ENCODE data around the gene NMNAT3. TPM values are rescaled to one million over a fixed set of nuclear protein-coding genes. Genes with fewer than 3 reads are reported as not detected.

The NMNAT3 gene
- polyA plus RNA-seq, 4 donors, result 4.5 to 10.0 (median 8.1) TPM

DNA sequence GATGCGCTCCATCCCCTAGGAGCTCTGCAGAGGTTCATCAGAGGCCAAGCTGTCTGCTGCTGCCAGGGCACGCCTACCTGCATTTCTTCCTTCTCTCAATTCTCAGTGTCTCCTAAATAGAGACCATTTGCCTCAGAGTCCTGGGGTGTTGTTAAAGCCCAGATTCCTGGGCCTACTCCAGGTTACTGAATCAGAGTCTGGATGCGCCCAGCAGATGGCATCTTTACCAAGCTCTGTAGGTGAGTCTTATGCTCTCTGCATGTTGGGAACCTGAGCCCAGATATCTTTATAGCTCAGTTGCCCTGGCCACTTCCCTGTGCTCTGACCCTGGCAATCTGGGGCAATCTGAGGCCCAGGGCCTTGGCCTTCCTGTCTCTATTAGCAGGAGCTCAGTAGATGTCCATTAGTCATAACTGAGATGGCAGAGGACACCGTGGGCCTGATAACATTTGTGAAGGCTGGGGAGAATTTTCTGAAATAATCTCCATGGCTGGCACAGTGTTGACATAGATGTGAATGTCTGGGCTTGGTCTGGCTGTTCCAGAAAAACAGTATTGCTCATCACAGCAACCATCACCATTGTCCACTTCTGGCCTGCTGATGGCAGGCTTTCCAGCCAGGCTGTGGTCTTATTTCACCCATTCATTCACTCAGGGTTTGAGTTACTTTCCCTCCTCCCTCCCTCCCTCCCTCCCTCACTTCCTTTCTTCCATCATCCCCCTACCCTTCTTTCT is 125.0 kb downstream of the NMNAT3 start:
- no peak for DNase-seq (ENCODE audit: low read depth in 4 of 4, low spot score in 3 of 4)

DNA sequence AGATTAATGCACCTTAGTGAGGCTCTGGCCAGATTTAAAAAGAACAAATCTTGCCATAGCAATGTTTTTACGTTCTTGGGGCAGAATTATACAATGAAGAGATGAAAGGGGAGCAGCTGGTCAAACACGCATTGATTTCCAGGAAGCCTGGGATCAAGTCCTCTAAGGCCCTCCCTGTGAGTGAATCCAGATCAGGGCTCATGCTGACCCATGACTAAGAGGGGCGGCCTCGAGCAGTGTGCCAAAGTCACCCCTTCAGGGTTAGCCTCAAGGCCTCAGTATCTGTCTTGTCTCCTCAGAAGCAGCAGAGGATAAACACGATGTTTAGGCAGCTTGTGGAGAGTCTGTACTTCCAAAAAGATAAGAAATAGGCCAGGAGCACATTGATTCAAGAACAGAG is 129.0 kb downstream of the NMNAT3 start:
- DNase-seq (ENCODE audit: low read depth in 4 of 4, low spot score in 3 of 4), result no peak

DNA sequence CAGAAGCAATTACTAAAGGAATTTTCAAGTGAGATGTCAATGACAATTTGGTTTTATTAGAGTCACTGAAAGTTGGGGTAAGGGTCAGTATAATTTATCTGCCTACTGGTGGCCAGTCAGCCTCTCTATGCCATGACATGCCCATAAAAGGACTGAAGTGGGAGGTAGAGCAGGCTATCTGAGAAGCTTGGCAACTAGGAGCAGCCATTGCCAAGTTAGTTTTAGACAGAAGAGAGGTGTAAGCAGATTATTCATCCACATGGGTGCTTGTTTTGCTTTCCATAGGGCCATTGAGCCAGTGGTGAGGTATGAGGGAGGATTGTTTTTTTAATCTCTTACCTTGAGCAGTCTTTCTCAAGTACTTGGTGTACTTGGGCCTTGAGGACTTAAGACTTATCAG is 130.1 kb downstream of the NMNAT3 start:
- DNase-seq (ENCODE audit: low read depth in 4 of 4, low spot score in 3 of 4), result no peak

DNA sequence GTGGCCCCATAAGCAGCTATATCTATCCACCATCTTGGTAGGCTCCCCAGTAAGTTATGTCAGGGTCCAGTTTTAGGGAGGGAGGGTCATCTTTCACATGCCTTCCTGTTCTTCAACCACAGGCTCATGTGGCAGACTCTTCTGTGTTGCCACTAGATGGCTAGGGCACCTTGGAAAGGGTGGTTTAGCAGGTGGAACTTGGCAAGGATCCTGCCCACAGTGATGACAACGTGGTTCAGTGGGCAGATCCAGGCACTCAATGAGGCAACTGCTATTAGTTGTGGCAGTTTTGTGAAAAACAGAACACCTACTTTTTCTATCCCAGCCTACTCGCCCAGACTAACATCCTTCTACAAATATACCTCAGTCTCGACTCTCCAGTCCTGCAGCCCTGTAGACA is 131.0 kb downstream of the NMNAT3 start:
- no peak for DNase-seq (ENCODE audit: low read depth in 4 of 4, low spot score in 3 of 4)

DNA sequence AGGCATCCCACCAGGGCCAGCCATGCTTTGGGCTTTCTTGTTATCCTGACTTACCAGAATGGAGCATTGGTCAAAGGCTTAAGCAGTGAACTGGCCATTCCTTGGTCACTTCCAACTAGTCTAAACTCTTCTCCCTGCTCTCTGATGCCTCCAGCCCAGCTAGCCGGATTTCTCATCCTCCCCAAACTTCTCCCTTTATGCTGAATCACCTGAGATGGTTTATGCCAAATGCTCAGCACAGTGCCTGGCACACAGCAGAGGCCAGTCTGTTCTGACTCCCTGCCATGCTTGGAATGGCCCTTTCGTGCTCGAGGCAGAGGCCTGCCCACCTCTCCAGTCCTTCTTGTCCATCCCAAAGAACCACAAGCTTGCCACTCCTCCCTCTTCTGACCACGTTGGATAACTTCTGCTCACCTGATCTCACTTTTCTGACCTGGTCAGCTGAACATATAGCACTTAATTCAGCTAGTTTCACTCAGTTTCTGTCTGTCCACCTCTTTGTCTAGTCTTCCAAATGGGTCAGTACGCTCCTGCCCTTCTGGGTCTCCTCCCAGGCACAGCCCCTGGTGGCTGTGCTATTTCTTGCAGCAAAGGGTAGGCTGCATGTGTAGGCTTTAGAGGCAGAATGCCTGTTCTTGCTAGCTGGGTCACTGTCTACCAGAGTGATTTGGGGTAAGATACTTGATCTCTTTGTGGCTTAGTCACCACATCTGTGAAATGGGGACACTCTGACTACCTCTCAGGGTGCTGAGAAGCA is 136.1 kb downstream of the NMNAT3 start:
- DNase-seq (ENCODE audit: low read depth in 4 of 4, low spot score in 3 of 4), result no peak

DNA sequence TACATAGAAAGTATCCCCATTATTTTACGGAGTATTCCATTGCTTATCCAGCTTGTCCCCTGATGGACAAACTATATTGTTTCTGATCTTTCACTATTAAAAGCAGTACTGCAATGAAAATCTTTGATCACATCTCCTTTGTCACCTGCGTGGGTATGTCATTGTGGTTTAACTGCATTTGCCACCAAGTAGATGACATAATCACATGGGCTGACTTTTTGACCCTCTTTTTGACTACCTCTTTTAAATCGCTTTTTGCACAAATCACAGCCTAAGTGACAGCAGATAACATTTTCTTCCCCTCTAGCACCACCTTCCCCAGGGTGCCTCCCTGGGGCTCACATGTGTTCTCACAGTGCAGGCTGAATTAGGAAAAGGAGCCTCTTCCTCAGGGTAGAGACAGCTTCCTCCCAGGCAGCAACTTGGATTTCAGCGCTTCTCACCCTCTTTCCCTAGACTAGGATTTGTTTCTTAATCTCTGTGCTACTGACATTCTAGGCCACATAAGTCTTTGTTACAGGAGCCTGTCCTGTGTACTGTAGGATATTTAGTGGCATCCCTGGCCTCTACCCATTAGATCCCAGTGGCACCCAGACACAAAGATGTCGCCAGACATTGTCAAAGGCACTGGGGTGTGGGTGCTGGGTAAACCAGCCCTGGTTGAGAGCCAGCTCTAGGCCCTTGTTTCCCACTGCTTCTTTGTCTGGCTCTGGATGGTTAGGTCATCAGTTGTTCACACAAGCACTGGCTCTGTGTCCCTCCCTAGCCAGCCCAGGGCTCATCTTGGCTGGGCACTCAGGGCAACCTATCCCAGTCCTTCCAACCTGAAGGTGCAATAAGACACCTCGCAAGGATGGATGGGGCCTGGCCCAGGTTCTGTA is 136.9 kb downstream of the NMNAT3 start:
- no peak for DNase-seq (ENCODE audit: low read depth in 4 of 4, low spot score in 3 of 4)

DNA sequence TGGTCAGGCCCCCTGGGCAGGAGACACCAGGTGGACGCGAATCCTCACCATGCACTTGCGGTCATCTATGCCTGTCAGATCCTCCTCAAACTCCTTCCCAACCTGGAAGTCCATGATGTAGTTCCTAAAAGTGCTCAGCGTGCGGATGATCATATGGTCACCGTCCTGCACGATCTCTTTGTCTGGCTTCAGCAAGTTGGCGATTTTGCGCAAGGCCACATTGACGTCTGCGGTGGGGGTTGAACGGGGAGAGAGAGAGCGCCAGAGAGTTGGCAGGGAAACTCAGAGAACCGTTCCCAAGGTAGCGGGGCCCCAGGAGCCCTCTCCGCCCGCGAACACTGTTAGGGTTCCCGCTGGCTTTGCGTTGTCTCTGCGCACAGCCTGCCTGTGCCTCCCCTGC is 139.0 kb downstream of the NMNAT3 start:
- no peak for DNase-seq (ENCODE audit: low read depth in 4 of 4, low spot score in 3 of 4)

DNA sequence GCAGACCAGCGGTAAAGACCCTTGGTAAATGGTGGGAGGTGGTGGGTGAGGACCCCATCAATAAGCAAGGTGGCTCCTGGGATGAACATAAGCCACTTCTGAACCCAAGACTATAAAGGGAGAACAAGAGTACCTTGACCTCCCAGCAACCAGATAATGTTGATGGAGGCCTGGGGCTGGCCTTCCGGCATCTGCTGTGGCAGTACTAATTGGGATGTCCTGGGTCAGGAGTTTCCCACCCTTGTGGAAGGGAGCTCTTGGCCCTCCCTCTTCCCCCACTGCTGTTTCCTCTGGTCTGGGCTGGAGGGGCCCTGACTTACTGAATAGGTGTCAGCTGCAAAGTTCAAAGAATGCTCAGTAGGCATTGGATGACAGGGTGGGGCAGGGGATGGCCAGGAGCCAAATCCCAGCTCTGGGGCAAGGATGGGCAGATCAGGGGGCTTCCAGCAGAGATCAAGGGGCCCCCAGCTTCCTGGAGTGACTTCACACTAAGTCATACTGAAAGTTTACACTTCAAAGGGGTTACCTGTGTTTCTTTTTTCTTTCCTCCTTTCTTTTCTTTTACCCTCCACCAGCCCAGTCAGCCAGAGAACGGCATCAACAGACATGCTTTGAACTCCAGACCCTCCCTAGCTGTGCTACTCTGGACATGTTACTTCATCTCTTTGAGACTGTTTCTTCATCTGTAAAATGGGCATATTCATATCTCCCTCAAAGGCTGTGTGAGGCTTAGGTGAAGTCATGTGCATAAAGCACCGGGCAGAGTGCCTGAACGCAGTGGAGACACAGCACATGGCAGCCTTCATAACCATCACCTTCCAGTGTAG is 139.8 kb downstream of the NMNAT3 start:
- no peak for DNase-seq (ENCODE audit: low read depth in 4 of 4, low spot score in 3 of 4)

DNA sequence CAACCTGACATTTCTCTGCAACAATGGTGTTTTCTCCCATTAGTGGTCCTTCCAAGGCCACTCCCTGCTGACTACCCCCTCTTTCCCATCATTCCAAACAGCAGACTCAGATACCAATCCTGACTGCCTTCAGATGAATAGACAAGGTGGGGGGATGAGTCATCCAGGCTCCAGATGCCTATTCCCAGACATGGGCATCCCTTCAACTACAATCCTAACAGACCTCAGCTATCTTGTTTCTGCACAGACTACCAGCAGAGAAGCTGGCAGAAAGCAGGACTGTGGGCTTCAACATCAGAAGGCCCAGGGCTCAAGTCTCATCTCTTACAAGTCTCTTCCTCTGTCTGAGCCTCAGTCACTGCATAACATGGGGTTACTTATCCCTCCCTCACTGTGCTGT is 140.4 kb downstream of the NMNAT3 start:
- DNase-seq (ENCODE audit: low read depth in 4 of 4, low spot score in 3 of 4), result no peak

DNA sequence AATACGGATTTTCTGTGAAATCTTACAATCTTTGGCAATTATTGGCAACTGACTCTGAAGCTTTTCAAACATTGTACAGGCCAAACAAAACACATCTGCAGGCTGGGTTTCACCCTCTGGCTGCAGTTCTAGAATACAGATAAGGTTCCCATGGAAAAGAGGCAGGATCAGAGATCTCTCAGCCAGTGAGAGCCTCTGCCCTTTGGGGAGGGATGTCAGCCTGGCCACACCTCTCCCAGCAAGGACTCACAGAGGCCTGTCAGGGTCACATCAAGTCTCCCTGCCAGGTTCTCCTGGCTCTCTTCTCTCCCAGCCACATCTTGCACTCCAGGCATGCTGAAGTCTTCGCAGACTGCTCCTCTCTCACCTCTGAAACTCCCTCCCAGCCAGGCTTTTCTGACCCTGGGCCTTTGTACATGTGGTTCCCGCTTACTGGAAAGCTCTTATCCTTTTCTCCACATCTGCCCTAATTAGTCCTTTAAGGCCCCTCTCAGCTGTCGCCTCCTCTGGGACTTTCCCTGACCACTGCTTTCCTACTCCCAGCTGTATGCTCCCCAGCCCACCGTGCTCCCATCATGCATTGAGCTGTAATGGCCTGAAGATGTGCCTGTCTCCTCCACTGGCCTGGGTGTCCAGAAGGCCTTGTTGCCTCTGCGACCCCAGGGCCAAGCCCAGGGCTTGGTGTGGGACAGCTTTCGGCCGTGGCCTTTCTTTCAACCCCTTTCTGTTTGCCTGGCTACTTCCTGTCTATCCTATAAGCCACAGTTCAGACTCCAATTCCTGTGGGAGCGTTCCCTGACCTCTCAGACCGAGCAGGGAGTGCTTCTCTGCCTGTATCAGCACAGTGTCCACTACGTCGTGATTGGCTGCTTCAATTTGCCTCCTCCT is 142.5 kb downstream of the NMNAT3 start:
- no peak for DNase-seq (ENCODE audit: low read depth in 4 of 4, low spot score in 3 of 4)

DNA sequence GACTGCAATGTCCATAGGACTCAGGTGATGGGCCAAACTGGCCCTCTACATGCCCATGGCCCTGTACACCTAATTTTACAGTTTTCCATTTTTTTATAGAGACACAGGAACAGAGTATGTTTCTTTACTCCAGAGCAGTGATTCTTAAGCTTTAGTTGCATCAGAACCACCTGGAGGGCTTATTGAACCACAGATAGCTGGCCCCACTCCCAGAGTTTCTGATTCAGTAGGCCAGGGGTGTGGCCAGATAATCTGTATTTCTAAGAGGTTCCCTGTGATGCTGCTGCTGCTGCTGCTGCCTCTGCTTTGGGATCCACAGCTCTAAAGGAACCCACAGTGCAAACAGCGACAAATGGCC is 143.3 kb downstream of the NMNAT3 start:
- no peak for DNase-seq (ENCODE audit: low read depth in 4 of 4, low spot score in 3 of 4)

DNA sequence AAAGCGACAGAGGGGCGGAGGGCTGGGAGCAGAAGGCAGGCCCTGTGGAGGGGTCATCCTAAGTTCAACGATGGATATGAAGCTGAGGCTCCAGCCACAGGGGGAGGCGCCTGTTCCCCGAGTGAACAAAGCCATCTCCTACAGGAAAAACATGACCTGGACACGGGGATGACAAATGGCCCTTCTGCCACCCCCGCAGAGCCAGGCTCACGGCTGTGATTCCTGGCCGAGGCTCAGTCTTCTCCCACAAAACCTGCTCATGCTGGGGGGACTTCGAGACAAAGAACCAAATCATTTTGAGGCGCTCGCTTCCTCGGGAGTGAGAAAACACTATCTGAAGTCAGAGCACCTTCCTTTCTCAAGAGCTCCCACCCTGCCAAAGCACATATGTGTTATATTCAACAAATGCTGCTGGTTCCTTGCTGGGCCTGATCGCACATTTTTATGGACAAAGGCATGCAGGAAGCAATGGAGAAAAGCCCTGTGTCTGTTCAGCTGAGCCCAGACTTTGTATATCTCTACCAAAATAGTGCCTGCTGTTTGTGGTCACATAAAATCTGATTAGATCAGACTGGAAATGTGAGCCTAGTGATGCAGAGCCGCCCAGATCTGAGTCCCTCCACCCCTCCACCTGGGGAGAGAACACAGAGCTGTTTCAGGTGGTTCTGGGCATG is 143.9 kb downstream of the NMNAT3 start:
- peak in 1 of 4 donors; percentile 82 for DNase-seq (ENCODE audit: low read depth in 4 of 4, low spot score in 3 of 4)

DNA sequence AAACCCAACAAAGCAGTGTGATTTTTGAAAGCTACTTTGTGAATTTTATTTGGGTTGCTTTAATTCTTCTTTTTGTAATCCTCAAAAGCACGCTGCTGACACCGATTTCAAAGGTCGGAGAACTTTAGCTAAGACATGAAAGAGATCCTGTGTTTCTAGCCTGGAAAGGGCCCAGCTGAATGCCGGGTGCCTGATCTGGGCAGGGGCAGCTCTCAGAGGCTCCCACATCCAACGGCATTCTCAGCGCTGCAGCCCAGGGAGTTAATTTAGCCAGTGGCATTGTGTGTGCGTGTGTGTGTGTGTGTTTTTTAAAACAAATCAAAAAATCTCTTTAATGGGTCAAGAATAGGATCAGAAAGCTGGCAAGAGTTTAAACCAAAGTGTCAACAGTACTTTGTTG is 144.8 kb downstream of the NMNAT3 start:
- no peak for DNase-seq (ENCODE audit: low read depth in 4 of 4, low spot score in 3 of 4)

DNA sequence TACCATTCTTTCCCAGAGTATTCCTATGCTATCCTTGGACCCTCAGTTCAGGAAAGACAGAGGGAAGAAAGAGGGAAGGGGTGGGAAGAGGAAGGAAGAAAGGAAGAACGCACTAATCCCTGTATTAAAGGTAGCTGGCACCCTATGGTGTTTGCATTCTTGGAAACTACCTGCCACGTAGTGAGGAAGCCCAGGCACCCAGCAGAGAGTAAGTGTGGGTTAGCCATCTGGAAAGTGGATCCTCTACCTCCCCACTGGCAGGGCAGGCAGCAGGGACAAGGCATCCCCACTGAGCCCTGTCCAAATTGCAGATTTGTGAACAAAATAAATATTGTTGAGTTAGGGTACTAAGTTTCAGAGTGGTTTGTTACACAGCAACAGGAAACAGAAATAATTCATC is 147.1 kb downstream of the NMNAT3 start:
- DNase-seq (ENCODE audit: low read depth in 4 of 4, low spot score in 3 of 4), result no peak

DNA sequence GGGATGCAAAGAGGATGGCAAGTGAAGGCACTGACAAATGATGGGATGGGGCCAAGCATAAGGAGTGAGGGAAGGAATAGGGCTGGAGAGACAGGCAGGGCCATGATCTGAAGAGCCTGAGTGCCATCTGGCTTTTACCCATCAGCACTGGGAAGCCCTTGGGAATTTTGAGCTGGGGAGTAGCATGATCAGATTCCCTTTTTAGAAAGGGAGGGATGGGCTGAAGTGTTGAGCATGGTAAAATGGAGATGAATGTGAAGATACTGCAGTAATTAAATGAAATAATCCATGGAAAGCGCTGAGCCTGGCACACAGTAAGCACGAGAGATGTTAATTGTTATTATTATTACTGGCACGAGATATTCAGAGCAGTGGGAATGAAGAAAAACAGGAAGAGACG is 148.1 kb downstream of the NMNAT3 start:
- no peak for DNase-seq (ENCODE audit: low read depth in 4 of 4, low spot score in 3 of 4)

DNA sequence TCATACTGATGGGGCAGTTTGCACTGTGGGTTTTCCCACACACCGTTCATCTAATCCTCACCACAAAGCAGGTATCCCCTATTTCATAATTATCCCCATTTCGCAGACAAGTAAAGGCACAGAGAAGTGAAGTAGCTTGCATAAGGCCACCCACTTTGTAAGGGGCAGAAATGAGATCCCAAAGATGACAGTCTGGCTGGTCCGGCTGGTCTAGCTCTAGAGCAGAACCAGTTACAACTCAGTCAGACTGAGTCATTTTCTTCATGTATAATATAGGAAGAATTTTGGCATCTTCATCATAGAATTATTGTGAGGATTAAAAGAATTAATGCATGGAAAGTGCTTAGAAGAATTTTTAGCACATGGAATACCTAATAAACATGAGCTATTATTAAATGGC is 148.8 kb downstream of the NMNAT3 start:
- no peak for DNase-seq (ENCODE audit: low read depth in 4 of 4, low spot score in 3 of 4)

DNA sequence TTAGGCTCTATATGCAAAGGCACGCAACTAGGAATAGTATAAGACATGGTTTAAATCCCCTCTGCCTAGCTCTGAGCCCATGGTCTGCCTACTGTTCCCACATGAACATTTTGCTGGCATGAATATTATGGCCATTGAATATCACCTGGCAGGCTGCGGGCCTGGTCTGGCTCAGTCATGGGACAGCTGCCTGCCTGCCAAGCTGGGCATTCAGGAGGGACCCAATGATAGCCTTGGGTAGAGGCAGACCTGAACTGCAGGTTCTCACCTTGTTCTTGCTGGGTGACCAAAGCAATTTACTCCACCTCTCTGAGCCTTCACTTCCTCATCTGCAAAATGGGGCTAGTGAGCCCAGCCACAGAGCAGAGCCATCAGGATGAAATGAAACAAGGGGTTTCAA is 149.5 kb downstream of the NMNAT3 start:
- no peak for DNase-seq (ENCODE audit: low read depth in 4 of 4, low spot score in 3 of 4)

DNA sequence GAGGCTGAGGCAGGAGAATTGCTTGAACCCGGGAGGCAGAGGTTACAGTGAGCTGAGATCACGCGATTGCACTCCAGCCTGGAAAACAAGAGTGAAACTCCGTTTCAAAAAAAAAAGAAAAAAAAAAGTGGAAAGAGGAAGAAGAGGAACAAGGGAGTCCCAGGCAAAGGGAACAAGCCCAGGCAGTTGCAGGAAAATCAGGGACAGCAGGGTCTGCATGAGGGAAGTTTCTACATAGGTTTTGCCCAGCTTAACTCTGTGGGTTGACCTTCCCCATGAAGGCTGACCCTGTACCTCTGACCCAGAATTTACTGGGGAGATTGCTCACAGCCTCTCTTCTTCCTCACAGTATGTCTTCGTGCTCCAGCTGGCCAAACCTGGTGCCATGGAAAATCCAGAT is 150.5 kb downstream of the NMNAT3 start:
- no peak for DNase-seq (ENCODE audit: low read depth in 4 of 4, low spot score in 3 of 4)

DNA sequence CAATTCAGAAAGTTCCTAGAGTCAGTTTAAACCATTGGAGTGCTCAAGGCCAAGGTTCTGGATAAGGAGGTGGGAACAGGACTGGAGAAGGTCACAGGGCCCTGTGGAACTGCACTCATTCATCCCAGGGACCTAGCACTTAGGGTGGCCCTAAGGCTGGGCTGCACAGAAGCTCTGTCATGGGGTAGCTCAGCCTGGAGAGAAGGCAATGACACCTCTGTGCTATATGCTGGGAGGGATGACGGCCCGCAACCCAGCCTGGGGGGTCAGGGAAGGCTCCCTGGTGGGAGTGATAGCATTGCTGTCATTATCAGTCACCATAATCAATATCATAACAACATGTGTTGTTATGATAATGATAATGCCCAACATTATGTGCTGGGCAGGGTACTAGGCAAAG is 151.6 kb downstream of the NMNAT3 start:
- DNase-seq (ENCODE audit: low read depth in 4 of 4, low spot score in 3 of 4), result no peak
